Lower leg skin (tissue), 3 donors: ENCODE data around the gene RAP1A.

Source experiments
- CTCF ChIP-seq, 3 donors: fragments of 450-650 bp; IDR thresholded peaks; one replicate each; pipeline ENCODE4 v1.5.1; 2016; ENCODE audit warnings: antibody characterized with exemption in 3 of 3, mild to moderate bottlenecking in 3 of 3, moderate library complexity in 2 of 3
- POLR2A ChIP-seq, 2 donors: fragments of 450-650 bp; IDR thresholded peaks; one replicate each; pipeline ENCODE4 v1.6.1; 2016 to 2017; ENCODE audit warnings: antibody characterized with exemption in 2 of 2, mild to moderate bottlenecking in 1 of 2, moderate library complexity in 1 of 2

GRCh38 chr1:111750856-111751255 lies 131.3 kb downstream of the RAP1A start:
- no peak for TF ChIP-seq POLR2A (IDR thresholded peaks at IDR 0.05)
- no peak for TF ChIP-seq CTCF (IDR thresholded peaks at IDR 0.05)
